ENCODE results near the gene ZP1.

- TF ChIP-seq CTCF (conservative IDR thresholded peaks at IDR 0.05; ENCODE audit: low read depth in 2 of 2): no peak
- no peak for TF ChIP-seq EZH2phosphoT487 (IDR thresholded peaks at IDR 0.05; ENCODE audit: unreplicated experiment)
- no peak for TF ChIP-seq POLR2AphosphoS5 (IDR thresholded peaks at IDR 0.05; ENCODE audit: low read depth)
- no peak for TF ChIP-seq CREB1 (CRISPR knock-in tag; IDR thresholded peaks at IDR 0.05; ENCODE audit: low read depth)
- no peak for TF ChIP-seq REST (IDR thresholded peaks at IDR 0.05; ENCODE audit: unreplicated experiment)
- no peak for TF ChIP-seq JUNB (IDR thresholded peaks at IDR 0.05; ENCODE audit: unreplicated experiment)
- TF ChIP-seq EZH2 (IDR thresholded peaks at IDR 0.05; ENCODE audit: low read depth, unreplicated experiment): no peak
- TF ChIP-seq ZNF331 (CRISPR knock-in tag; IDR thresholded peaks at IDR 0.05; ENCODE audit: low read depth): no peak
- TF ChIP-seq NANOG (IDR thresholded peaks at IDR 0.05; ENCODE audit: borderline replicate concordance): no peak
- TF ChIP-seq ETS1 (IDR thresholded peaks at IDR 0.05): no peak
- TF ChIP-seq STAT1 (IDR thresholded peaks at IDR 0.05; ENCODE audit: unreplicated experiment): no peak
- no peak for TF ChIP-seq ZNF114 (CRISPR knock-in tag; IDR thresholded peaks at IDR 0.05)
- no peak for TF ChIP-seq ZNF462 (CRISPR knock-in tag; IDR thresholded peaks at IDR 0.05)
These were observed 19.4 kb upstream of the ZP1 start for GRCh38 chr11:60847896-60848295.

Measured in GM23338 (cell line).